Medulla oblongata (tissue), 1 donor: Measurements from ENCODE around the gene BCL11A.

Source experiments
- DNase-seq: peaks from one replicate; pipeline ENCODE4 v3.0.0-alpha.2; 2015; ENCODE audit errors: extremely low spot score

The BCL11A gene

GRCh38 chr2:60527762-60528161, 25.7 kb downstream of the BCL11A start:
- DNase-seq = no peak

GRCh38 chr2:60526623-60527022, 26.8 kb downstream of the BCL11A start:
- DNase-seq = no peak

- no peak for DNase-seq
These were observed 27.6 kb downstream of the BCL11A start for GRCh38 chr2:60525899-60526298.

GRCh38 chr2:60524874-60525273, 28.6 kb downstream of the BCL11A start:
- DNase-seq = no peak

- DNase-seq = no peak
These were observed 29.5 kb downstream of the BCL11A start for GRCh38 chr2:60523963-60524362.

GRCh38 chr2:60522462-60522861, 31.0 kb downstream of the BCL11A start:
- DNase-seq = no peak

GRCh38 chr2:60521626-60522025, 31.8 kb downstream of the BCL11A start:
- no peak for DNase-seq

GRCh38 chr2:60520917-60521539, 32.4 kb downstream of the BCL11A start:
- no peak for DNase-seq

- no peak for DNase-seq
These were observed 33.1 kb downstream of the BCL11A start for GRCh38 chr2:60520151-60520876.

- no peak for DNase-seq
These were observed 34.1 kb downstream of the BCL11A start for GRCh38 chr2:60519231-60519863.

GRCh38 chr2:60518567-60518966, 34.9 kb downstream of the BCL11A start:
- no peak for DNase-seq

GRCh38 chr2:60517446-60517845, 36.0 kb downstream of the BCL11A start:
- DNase-seq = no peak

- DNase-seq = no peak
These were observed 36.6 kb downstream of the BCL11A start for GRCh38 chr2:60516826-60517225.

- no peak for DNase-seq
These were observed 37.1 kb downstream of the BCL11A start for GRCh38 chr2:60516383-60516811.

- DNase-seq = no peak
These were observed 37.7 kb downstream of the BCL11A start for GRCh38 chr2:60515721-60516226.

- DNase-seq = no peak
These were observed 39.5 kb downstream of the BCL11A start for GRCh38 chr2:60513996-60514395.

GRCh38 chr2:60513191-60513590, 40.3 kb downstream of the BCL11A start:
- no peak for DNase-seq

GRCh38 chr2:60512641-60513040, 40.8 kb downstream of the BCL11A start:
- DNase-seq = no peak

- no peak for DNase-seq
These were observed 41.3 kb downstream of the BCL11A start for GRCh38 chr2:60512062-60512622.

GRCh38 chr2:60510713-60511112, 42.7 kb downstream of the BCL11A start:
- DNase-seq = no peak

- no peak for DNase-seq
These were observed 44.4 kb downstream of the BCL11A start for GRCh38 chr2:60509066-60509465.

GRCh38 chr2:60508339-60508917, 45.0 kb downstream of the BCL11A start:
- no peak for DNase-seq
